ENCODE data around the gene TRIM37.
"Not testable (repeated sequence)": the region's sequence is repeated elsewhere in the genome, so short reads cannot be mapped to it uniquely, and the experiment has no call there.

The TRIM37 gene, protein sequence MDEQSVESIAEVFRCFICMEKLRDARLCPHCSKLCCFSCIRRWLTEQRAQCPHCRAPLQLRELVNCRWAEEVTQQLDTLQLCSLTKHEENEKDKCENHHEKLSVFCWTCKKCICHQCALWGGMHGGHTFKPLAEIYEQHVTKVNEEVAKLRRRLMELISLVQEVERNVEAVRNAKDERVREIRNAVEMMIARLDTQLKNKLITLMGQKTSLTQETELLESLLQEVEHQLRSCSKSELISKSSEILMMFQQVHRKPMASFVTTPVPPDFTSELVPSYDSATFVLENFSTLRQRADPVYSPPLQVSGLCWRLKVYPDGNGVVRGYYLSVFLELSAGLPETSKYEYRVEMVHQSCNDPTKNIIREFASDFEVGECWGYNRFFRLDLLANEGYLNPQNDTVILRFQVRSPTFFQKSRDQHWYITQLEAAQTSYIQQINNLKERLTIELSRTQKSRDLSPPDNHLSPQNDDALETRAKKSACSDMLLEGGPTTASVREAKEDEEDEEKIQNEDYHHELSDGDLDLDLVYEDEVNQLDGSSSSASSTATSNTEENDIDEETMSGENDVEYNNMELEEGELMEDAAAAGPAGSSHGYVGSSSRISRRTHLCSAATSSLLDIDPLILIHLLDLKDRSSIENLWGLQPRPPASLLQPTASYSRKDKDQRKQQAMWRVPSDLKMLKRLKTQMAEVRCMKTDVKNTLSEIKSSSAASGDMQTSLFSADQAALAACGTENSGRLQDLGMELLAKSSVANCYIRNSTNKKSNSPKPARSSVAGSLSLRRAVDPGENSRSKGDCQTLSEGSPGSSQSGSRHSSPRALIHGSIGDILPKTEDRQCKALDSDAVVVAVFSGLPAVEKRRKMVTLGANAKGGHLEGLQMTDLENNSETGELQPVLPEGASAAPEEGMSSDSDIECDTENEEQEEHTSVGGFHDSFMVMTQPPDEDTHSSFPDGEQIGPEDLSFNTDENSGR

DNA sequence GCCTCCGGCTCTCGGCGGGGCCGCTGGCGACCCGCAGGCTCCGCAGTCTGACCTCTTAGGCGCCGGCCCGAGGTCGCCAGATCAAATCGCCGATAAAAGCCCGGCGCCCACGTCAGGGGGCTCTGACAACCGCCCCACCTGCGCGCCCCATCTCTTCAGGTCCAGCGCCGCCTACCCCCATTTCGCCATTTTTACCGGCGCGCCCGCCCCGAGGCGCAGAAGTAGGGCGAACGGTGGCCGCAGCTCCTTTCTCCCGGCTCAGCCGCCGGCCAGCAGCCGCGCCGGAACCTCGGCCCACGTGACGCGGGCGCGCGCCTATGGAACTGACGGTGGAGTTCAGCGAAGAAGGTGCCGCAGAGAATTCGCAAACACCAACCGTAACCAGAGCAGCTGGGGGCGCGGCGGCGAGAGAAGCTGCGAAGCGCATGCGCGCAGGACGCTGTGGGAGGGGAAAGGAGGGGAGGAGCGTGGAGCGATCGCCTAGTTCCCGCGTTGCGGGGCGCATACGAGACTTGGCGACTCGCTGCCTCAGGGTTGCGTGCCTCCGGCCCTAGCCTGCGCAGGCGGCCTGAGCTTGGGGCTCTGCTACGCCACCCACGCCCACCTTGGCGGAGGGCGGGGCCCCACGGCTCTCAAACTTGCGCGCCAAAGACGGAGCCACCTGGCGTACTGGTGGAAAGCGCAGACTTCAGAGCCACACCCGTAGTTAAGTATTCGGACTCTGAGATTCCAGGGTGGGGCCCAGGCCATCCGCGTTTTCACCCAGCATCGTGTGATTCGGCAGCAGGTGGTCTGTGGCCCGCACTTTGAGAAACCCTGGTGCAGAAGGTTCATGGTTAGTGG, at the start of gene TRIM37:
TRIM37 (minus strand) TSS at position 418 of the 843 bp plus-strand sequence. CDS start 419 bp downstream, outside the sequence.
- peak; percentile 93 for DNase-seq

GRCh38 chr17:59155439-59156177, 48.9 kb upstream of the TRIM37 start, which contains the start of gene PRR11:
Gene PRR11 (plus strand): TSS chr17:59155746. CDS start chr17:59169753, 14,007 bp downstream.
- peak; percentile 100 for DNase-seq

- DNase-seq: peak; percentile 93 to 100
Measured at GRCh38 chr17:59154721-59155438, 48.2 kb upstream of the TRIM37 start, which contains the start of gene SKA2. Gene SKA2 (minus strand): TSS chr17:59155186. CDS start chr17:59155163, 23 bp downstream.

DNA sequence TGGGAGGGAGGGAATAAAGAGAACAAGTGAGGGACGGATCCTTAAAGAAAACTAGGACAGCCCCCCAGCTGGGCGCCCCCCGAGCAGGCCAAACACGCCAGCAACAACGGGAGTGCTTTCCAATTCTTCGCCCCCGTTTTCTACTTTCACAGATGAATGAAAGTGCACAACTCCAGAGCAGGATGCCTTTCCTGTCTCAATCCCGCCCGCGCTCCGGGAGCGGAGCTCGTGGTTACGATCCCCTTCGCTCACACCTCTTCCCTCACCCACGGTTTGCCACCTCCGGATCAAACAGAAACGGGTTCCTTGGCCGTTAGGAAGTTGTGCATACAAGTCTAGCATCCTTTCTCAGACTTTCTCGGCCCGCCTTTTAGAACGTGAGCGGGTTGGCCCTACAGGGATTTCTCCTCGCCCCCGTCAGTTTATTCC, 47.6 kb upstream of the TRIM37 start:
- peak in 1 of 2 donors; percentile 48 for DNase-seq

GRCh38 chr17:59152925-59153324, 46.2 kb upstream of the TRIM37 start:
- DNase-seq: no peak

- no peak for DNase-seq
Measured at GRCh38 chr17:59151591-59151990, 44.9 kb upstream of the TRIM37 start.

GRCh38 chr17:59151006-59151405, 44.3 kb upstream of the TRIM37 start:
- DNase-seq: no peak

GRCh38 chr17:59149841-59150511, 43.3 kb upstream of the TRIM37 start:
- DNase-seq: no peak

DNA sequence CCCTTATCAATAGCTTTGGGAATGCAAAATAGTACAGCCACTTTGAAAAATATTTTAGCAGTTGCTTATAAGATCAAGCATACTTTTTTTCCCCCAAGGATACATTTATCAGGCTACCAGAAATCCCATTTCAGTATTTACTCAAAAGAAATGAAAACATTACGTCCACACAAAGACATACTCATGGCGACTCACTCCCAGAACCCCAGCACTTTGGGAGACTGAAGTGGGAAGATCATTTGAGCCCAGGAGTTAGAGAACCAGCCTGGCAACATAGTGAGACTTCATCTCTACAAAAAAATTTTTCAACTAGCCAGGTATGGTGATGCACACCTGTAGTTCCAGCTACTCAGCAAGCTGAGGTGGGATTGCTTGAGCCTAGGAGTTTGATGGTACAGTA, 42.4 kb upstream of the TRIM37 start:
- DNase-seq: no peak

DNA sequence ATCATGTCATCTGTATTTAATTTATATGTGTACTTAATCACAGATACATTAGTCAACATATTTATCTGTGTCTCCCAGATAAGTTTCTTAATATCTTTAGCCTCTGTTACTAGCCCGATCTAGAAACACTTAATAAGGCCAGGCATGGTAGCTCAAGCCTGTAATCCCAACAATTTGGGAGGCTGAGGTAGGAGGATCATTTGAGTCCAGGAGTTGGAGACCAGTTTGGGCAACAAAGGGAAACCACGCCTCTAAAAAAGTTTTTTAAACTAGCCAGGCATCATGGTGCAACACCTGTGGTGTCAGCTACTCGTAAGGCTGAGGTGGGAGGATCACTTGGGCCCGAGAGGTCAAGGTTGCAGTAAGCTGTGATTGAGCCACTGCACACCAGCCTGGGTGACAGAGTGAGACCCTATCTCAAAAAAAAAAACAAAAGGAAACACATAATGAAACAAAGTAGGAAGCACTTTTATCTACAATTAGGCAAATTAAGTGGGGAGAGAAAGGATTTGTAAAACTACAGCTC, 39.0 kb upstream of the TRIM37 start:
- no peak for DNase-seq

GRCh38 chr17:59141860-59142259, 35.2 kb upstream of the TRIM37 start:
- DNase-seq: no peak

GRCh38 chr17:59139939-59140338, 33.3 kb upstream of the TRIM37 start:
- no peak for DNase-seq

GRCh38 chr17:59138339-59138738, 31.7 kb upstream of the TRIM37 start:
- DNase-seq: not testable (repeated sequence)

DNA sequence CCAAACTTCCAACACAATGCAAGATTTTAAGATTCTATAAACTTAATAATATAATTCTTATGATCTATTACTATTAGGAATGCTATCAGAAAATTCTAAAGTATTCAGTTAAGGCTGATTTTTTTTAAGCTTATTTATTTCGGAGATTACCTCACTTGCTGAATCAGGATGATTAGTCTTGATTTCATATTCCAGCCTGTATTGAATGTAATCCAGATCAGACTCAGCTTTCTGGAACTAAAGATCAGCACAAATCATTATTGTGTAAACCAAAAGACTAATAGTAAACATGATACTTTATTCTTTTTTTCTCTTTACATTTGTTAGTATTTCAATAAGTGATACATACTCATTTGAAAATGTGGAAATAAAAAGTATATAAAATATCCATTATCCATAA, 24.5 kb upstream of the TRIM37 start:
- no peak for DNase-seq

GRCh38 chr17:59129814-59130213, 23.1 kb upstream of the TRIM37 start:
- DNase-seq: no peak

DNA sequence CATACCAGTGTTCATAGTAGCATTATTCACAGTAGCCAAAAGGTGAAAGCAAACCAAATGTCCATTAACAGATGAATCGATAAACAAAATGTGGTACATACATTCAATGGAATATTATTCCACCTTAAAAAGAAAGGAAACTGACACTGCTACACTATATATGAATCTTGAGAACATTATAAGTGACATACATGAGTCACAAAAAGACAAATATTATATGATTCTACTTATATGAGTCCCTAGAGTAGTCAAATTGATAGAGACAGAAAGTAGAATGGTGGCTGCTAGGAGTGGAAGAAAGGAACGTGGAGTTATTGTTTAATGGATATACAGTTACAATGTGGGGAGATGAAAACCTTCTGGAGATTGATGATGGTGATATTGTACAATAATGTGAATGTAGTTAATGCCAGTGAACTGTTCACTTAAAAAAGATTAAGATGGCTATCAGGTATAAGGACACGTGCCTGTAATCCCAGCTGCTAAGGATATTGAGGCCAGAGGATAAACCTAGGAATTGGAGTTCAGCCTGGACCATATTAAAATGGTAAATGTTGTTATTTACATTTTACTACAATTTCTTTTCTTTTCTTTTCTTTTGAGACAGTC, 20.2 kb upstream of the TRIM37 start:
- DNase-seq: no peak

- DNase-seq: no peak
Measured at GRCh38 chr17:59124665-59125064, 18.0 kb upstream of the TRIM37 start.

GRCh38 chr17:59121901-59122480, 15.3 kb upstream of the TRIM37 start:
- no peak for DNase-seq

DNA sequence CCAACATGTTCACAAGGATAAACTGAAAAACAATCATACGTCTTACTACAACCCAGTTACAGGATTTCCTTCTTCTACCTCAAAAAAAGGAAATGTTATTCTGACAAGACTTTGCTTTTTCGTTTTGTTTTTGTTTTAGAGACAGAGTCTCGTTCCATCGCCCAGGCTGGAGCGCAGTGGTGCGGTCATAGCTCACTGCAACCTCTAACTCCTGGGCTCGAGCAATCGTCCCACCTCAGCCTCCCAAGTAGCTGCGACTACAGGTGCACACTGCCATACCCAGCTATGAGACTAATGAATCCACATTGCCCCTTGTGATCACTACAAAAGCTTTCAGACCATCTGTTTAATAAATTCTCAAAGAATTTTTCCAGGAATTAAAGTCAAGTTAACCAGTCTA, 8.8 kb upstream of the TRIM37 start:
- DNase-seq: no peak
